OCI-LY7 (cell line): ENCODE data around the gene NPM1. TPM values are rescaled to one million over a fixed set of nuclear protein-coding genes. Genes with fewer than 3 reads are reported as not detected.

Experiments
- BruUV-seq: library from RNA; stranded (reverse); fragments of 400-500 nt; replicated peaks from 2 replicates; lab custom pipeline; 2021; lab: Mats Ljungman, UMichigan
- CTCF ChIA-PET: fragments of 300-600 bp; sonication (Branson Sonifier 250); formaldehyde crosslinking; loops from one replicate; lab custom pipeline; 2022; ENCODE audit warnings: antibody characterized with exemption; ENCODE audit not compliant: unreplicated experiment; lab: Charles Lee
- POLR2A ChIA-PET: fragments of 300-600 bp; sonication (Branson Sonifier 250); formaldehyde crosslinking; loops from one replicate; lab custom pipeline; 2022; ENCODE audit warnings: antibody characterized with exemption; lab: Charles Lee
- DNase-seq: peaks from one replicate; pipeline ENCODE4 v3.0.0-alpha.2; 2015; ENCODE audit warnings: low spot score
- H2AFZ ChIP-seq: fragments of 200-600 bp; sonication (generic), shearing (Covaris generic); 2 replicates; pipeline ENCODE4 v1.6.1; 2014; ENCODE audit warnings: mild to moderate bottlenecking, antibody characterized with exemption, low read length, moderate library complexity
- H3K27ac ChIP-seq: fragments of 200-600 bp; sonication (generic); 2 replicates; pipeline ENCODE4 v1.5.1; 2014; ENCODE audit warnings: mixed run types, low read depth, mild to moderate bottlenecking, moderate library complexity, low read length, inconsistent platforms; ENCODE audit not compliant: poor library complexity, severe bottlenecking
- H3K36me3 ChIP-seq: fragments of 200-600 bp; sonication (generic); 2 replicates; pipeline ENCODE4 v1.6.1; 2014; ENCODE audit warnings: mild to moderate bottlenecking, antibody characterized with exemption, low read length, moderate library complexity, mixed read lengths; ENCODE audit not compliant: insufficient read depth
- H3K4me1 ChIP-seq: fragments of 200-600 bp; sonication (generic); 2 replicates; pipeline ENCODE4 v1.5.1; 2014; ENCODE audit warnings: mild to moderate bottlenecking, low read length; ENCODE audit not compliant: insufficient read depth, poor library complexity, severe bottlenecking
- H3K4me2 ChIP-seq: fragments of 200-600 bp; sonication (generic); 2 replicates; pipeline ENCODE4 v1.6.1; 2014; ENCODE audit warnings: mild to moderate bottlenecking, low read length
- H3K4me3 ChIP-seq: fragments of 200-600 bp; sonication (generic); 2 replicates; pipeline ENCODE4 v1.5.1; 2014; ENCODE audit warnings: mild to moderate bottlenecking, low read depth, low read length; ENCODE audit not compliant: poor library complexity, severe bottlenecking
- H3K79me2 ChIP-seq: fragments of 200-600 bp; sonication (generic); 2 replicates; pipeline ENCODE4 v1.6.1; 2016; ENCODE audit warnings: low read depth, mild to moderate bottlenecking, low read length, moderate library complexity, mixed read lengths; ENCODE audit not compliant: insufficient read depth
- H3K9me2 ChIP-seq: fragments of 200-600 bp; sonication (generic); 2 replicates; pipeline ENCODE4 v1.6.1; 2016; ENCODE audit warnings: mild to moderate bottlenecking, low read length, mixed read lengths; ENCODE audit not compliant: insufficient read depth
- H3K9me3 ChIP-seq: fragments of 200-600 bp; sonication (generic); 2 replicates; pipeline ENCODE4 v1.6.1; 2014; ENCODE audit warnings: mild to moderate bottlenecking, mixed run types, low read length, mixed read lengths
- H4K20me1 ChIP-seq: fragments of 200-600 bp; sonication (generic); 2 replicates; pipeline ENCODE4 v1.6.1; 2014; ENCODE audit warnings: mild to moderate bottlenecking, antibody characterized with exemption, low read length, moderate library complexity, mixed read lengths; ENCODE audit not compliant: insufficient read depth
- CTCF ChIP-seq: fragments of 200-600 bp; sonication (generic); conservative IDR thresholded peaks from 2 replicates; pipeline ENCODE4 v1.5.1; 2014; ENCODE audit warnings: mild to moderate bottlenecking, antibody characterized with exemption, low read length, moderate library complexity, mixed read lengths
- EZH2phosphoT487 ChIP-seq: fragments of 200-600 bp; sonication (generic); IDR thresholded peaks from 2 replicates; pipeline ENCODE4 v1.6.1; 2018; ENCODE audit warnings: low read depth, borderline replicate concordance, mild to moderate bottlenecking, mixed run types, antibody characterized with exemption, low read length, moderate library complexity, mixed read lengths
- intact Hi-C: fragments of 100-400 bp; cut with micrococcal nuclease; formaldehyde crosslinking; loops from one replicate; pipeline ENCODE4 v1.10.0; 2022; ENCODE audit not compliant: unreplicated experiment
- total RNA-seq, 2 experiments: library from RNA; depleted of rRNA in 1 of 2; stranded (reverse); fragments of >200 nt in 1 of 2; shearing (Covaris generic) in 1 of 2; gene quantifications; 2 replicates each; pipeline ENCODE4 v1.2.3, GENCODE V29; 2014 to 2022

The NPM1 gene
- total RNA-seq, 2 experiments from 2014 or later: 1,091 to 2,027 TPM

GRCh38 chr5:171433982-171434676 lies 46.5 kb downstream of the NPM1 start:
- no peak overlapping the region for H3K4me2 ChIP-seq
- no TSS peak for BruUV-seq
- TF ChIP-seq EZH2phosphoT487: no peak
- no peaks in the 10 kb centered on the region for H4K20me1 ChIP-seq
- no peaks in the 10 kb centered on the region for H3K9me2 ChIP-seq
- no peaks in the 10 kb centered on the region for H3K9me3 ChIP-seq
- ChIA-PET POLR2A (no interaction called here), CTCF (interaction anchor here (0.6 kb wide), 1 partner anchor 15 kb away, joined by 15 read pairs; no protein-coding TSS in a partner anchor)
- H3K4me3 ChIP-seq: no peak overlapping the region
- H3K79me2 ChIP-seq: no peaks in the 10 kb centered on the region
- DNase-seq: no peak
- H3K36me3 ChIP-seq: no peaks in the 10 kb centered on the region
- intact Hi-C loops: no loop called here
- no peak overlapping the region for H2AFZ ChIP-seq
- no peak overlapping the region for H3K27ac ChIP-seq
- H3K4me1 ChIP-seq: no peaks in the 10 kb centered on the region

- ChIA-PET POLR2A (no interaction called here), CTCF (interaction anchor here (0.6 kb wide), 1 partner anchor 15 kb away, joined by 15 read pairs; no protein-coding TSS in a partner anchor)
These were observed 47.2 kb downstream of the NPM1 start for GRCh38 chr5:171434874-171435273.

GRCh38 chr5:171435908-171436307 lies 48.3 kb downstream of the NPM1 start:
- no TSS peak for BruUV-seq
- no peak overlapping the region for H3K4me3 ChIP-seq
- no peak overlapping the region for H3K27ac ChIP-seq
- ChIA-PET POLR2A (no interaction called here), CTCF (no interaction called here)
- no peaks in the 10 kb centered on the region for H4K20me1 ChIP-seq
- H3K9me2 ChIP-seq: no peaks in the 10 kb centered on the region
- no peak overlapping the region for H2AFZ ChIP-seq
- no peaks in the 10 kb centered on the region for H3K4me1 ChIP-seq
- TF ChIP-seq EZH2phosphoT487 (no peak), CTCF (no peak)
- H3K4me2 ChIP-seq: no peak overlapping the region
- no peaks in the 10 kb centered on the region for H3K9me3 ChIP-seq
- no peaks in the 10 kb centered on the region for H3K36me3 ChIP-seq
- intact Hi-C loops: no loop called here
- no peak for DNase-seq
- H3K79me2 ChIP-seq: no peaks in the 10 kb centered on the region

More at GRCh38 chr5:171434874-171435273, 47.2 kb downstream of the NPM1 start:
- no peak for DNase-seq
- no peaks in the 10 kb centered on the region for H3K9me2 ChIP-seq
- intact Hi-C loops: no loop called here
- H3K4me2 ChIP-seq: no peak overlapping the region
- no peaks in the 10 kb centered on the region for H4K20me1 ChIP-seq
- H3K4me1 ChIP-seq: no peaks in the 10 kb centered on the region
- H3K9me3 ChIP-seq: no peaks in the 10 kb centered on the region
- no peaks in the 10 kb centered on the region for H3K79me2 ChIP-seq
- H3K27ac ChIP-seq: no peak overlapping the region
- TF ChIP-seq CTCF: no peak
- no peak for TF ChIP-seq EZH2phosphoT487
- no peak overlapping the region for H3K4me3 ChIP-seq
- BruUV-seq: no TSS peak
- no peak overlapping the region for H2AFZ ChIP-seq
- no peaks in the 10 kb centered on the region for H3K36me3 ChIP-seq
